ENCODE data around the gene ZFYVE19. TPM values are rescaled to one million over a fixed set of nuclear protein-coding genes. Genes with fewer than 3 reads are reported as not detected.

The ZFYVE19 gene
- total and polyA plus RNA-seq, 9 donors = 14.7 to 31.0 (median 17.4) TPM

DNA sequence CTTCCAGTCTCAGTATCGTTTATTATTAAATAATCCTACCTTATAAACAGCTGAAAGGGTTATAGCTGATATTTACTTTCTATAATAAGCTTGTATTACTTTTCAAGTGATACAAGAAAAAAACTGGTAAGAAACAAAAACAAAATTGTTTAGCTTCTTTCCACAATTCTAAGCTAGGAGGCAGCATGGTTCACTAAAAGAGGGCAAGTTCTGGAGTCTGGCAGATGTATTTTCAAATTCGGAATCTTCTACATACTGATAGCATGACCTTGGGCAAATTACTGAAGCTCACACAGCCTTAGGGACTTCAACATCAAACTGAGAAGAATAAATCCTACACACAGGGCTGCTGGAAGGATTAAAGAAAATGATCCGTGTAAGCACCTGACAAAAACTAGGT, 21.7 kb upstream of the ZFYVE19 start:
- H3K4me3 ChIP-seq = no peak overlapping the region
- peaks cover 13% of the 10 kb centered on the region for H3K4me1 ChIP-seq (ENCODE audit: insufficient read depth)
- WGBS, 3 donors = 10 to 36% (median 18%) methylated on average over 3 of the region's 3 CpGs
- TF ChIP-seq, protein P1, sequence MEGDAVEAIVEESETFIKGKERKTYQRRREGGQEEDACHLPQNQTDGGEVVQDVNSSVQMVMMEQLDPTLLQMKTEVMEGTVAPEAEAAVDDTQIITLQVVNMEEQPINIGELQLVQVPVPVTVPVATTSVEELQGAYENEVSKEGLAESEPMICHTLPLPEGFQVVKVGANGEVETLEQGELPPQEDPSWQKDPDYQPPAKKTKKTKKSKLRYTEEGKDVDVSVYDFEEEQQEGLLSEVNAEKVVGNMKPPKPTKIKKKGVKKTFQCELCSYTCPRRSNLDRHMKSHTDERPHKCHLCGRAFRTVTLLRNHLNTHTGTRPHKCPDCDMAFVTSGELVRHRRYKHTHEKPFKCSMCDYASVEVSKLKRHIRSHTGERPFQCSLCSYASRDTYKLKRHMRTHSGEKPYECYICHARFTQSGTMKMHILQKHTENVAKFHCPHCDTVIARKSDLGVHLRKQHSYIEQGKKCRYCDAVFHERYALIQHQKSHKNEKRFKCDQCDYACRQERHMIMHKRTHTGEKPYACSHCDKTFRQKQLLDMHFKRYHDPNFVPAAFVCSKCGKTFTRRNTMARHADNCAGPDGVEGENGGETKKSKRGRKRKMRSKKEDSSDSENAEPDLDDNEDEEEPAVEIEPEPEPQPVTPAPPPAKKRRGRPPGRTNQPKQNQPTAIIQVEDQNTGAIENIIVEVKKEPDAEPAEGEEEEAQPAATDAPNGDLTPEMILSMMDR (IDR thresholded peaks at IDR 0.05) = peak in 1 of 3 donors; percentile 43
- no peak for TF ChIP-seq EP300 (IDR thresholded peaks at IDR 0.05)
- H3K27me3 ChIP-seq = no peaks in the 10 kb centered on the region
- no peaks in the 10 kb centered on the region for H3K9me3 ChIP-seq
- intact Hi-C loops (cut with DNase I) = no loop called here
- peak overlapping the region in 1 of 2 donors; percentile 57 for H3K27ac ChIP-seq
- H3K36me3 ChIP-seq = no peaks in the 10 kb centered on the region
- no peak for DNase-seq

DNA sequence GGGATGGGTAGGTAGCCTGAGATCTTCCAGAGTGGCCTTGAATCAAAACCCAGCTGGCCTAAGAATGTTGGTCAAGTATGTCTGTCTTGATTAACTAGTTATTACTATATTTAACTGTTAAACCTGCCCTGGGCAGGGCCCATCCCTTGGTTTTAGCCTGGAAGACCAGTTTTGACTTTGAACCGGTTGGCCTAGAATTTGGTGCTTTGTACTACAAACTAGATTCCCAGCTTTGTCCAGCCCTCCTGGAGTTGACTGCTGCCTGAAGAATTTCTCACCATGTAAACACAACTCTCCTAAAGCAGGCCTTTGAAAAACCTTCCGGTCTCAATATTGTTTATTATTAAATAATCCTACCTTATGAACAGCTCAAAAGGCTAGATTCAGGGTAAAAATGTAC, 21.1 kb upstream of the ZFYVE19 start:
- no peak overlapping the region for H3K4me3 ChIP-seq
- intact Hi-C loops (cut with DNase I) = no loop called here
- H3K36me3 ChIP-seq = no peaks in the 10 kb centered on the region
- no peaks in the 10 kb centered on the region for H3K27me3 ChIP-seq
- peaks cover 13% of the 10 kb centered on the region for H3K4me1 ChIP-seq (ENCODE audit: insufficient read depth)
- DNase-seq = no peak
- TF ChIP-seq, protein P1 (IDR thresholded peaks at IDR 0.05) = no peak
- TF ChIP-seq EP300 (IDR thresholded peaks at IDR 0.05) = no peak
- H3K9me3 ChIP-seq = no peaks in the 10 kb centered on the region
- peak overlapping the region in 1 of 2 donors; percentile 57 for H3K27ac ChIP-seq
- 59 to 81% (median 61%) methylated on average over 2 of the region's 2 CpGs for WGBS, 3 donors

DNA sequence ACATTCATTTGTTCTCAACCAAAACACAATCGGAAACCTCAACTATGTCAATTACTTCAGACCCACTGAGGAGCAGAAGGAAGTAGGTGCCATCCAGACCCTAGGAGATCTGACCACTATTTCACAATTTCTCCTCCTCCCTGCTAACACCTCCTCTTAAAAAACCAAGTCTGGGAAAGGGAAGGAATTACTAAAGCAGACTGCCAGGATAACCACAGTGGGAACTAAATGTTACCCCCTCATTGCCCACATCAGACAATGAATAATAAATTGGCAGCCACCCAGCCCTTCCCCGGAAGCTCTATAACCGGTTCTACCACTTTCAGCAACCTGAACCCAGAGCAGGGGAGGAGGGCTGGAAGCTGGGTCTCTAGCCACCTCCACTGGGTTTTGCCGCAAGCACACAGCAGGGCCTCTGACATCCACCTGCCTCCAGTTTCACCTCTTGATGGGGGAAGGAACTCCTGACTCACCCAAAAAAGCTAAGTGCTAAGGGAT, 19.5 kb upstream of the ZFYVE19 start:
- no peak overlapping the region for H3K27ac ChIP-seq
- 45 to 60% (median 57%) methylated on average over 4 of the region's 4 CpGs for WGBS, 3 donors
- intact Hi-C loops (cut with DNase I) = no loop called here

DNA sequence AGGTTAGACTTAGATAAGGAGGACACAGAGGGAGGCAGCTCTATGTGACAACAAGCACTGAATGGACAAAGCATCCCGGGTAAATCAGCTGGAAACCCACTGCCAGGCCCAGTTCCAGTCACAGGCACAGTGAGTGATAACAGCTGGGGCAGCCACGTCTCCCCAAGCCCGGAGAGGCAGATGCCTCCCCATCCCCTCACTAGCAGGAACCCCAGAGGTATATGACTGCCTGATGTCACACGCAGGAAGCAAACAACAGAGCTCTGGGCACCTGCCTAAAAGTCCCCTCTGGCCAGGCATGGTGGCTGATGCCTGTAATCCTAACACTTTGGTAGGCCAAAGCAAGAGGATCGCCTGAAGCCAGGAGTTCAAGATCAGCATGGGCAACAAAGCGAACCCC, 18.9 kb upstream of the ZFYVE19 start:
- H3K4me3 ChIP-seq = no peak overlapping the region
- H3K27me3 ChIP-seq = no peaks in the 10 kb centered on the region
- H3K27ac ChIP-seq = no peak overlapping the region
- no peaks in the 10 kb centered on the region for H3K9me3 ChIP-seq
- no peak for DNase-seq
- TF ChIP-seq, protein P1 (IDR thresholded peaks at IDR 0.05) = no peak
- TF ChIP-seq POLR2A (IDR thresholded peaks at IDR 0.05) = no peak
- TF ChIP-seq EP300 (IDR thresholded peaks at IDR 0.05) = no peak
- H3K4me1 ChIP-seq (ENCODE audit: insufficient read depth) = peaks cover 13% of the 10 kb centered on the region
- intact Hi-C loops (cut with DNase I) = no loop called here
- H3K36me3 ChIP-seq = no peaks in the 10 kb centered on the region
- 55 to 64% (median 60%) methylated on average over 6 of the region's 6 CpGs for WGBS, 3 donors

More for the DNA sequence above, 19.5 kb upstream of the ZFYVE19 start:
- Histone ChIP-seq H3K9me3 (no peaks in the 10 kb centered on the region), H3K36me3 (no peaks in the 10 kb centered on the region), H3K4me1 (ENCODE audit: insufficient read depth) (peaks cover 13% of the 10 kb centered on the region), H3K4me3 (no peak overlapping the region), H3K27me3 (no peaks in the 10 kb centered on the region)
- TF ChIP-seq POLR2A (IDR thresholded peaks at IDR 0.05) = no peak
- TF ChIP-seq, protein P1 (IDR thresholded peaks at IDR 0.05) = no peak
- no peak for DNase-seq
